Measurements from ENCODE around the gene ARID1A.
"Not testable (repeated sequence)": the region's sequence is repeated elsewhere in the genome, so short reads cannot be mapped to it uniquely, and the experiment has no call there.

The ARID1A gene

DNA sequence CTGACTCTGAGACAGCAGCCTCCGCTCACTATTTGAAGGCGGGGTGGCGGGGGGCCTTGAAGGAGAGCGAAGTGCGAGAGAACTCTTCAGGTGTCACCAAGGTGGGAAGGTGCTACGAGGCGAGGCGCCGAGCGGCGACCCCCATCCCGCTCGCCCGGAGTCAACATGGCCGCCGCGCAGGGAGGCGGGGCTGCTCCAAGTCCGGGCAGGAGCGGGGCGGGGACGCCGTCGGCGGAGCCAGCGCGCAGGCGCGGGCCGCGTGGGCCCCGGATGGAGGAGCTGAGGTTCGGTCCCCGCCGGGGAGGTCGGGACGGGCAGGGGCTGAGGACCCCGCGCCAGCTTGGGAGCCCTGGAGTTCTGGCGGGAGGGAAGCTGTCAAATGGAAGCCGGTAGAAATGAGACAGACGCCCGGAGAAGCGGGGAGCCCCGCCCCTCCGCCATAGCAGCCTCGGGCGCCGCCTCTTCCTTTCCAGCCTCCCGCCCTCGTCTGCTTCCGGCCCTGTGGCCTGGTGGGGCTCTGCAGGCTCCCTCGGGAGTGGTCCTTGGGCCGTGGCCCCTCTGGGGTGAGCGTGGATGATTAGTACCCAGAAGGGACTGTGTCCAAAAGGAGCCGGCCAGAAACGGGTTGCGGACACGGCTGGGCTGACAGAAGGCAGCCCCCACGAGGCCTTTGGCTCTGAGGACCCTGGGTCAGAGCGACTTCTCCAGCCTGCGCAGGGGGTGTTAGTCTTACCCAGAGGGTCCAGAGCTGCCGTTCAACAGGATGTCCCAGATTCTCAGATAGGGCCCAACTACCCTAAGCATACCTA is 92.1 kb downstream of the ARID1A start, which contains the start of gene PIGV:
Gene PIGV, plus strand, starts transcription at position 245 of the 809 bp plus-strand sequence. CDS start 2,866 bp downstream, outside the sequence.
- peak; percentile 93 for DNase-seq (ENCODE audit: low read depth, low spot score)

DNA sequence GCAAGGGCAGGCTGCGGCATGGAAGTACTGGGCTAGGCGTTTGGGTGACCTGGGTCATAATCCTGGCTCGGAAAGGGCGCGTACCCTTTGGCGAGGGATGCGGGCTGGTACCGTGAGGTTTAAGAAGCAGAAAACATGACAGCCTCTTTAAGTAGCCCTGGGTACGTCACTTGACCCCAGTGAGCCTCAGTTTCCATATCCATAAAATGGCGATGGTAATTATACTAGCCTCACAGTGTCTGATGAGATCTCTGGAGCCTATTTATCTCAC is 92.6 kb downstream of the ARID1A start:
- no peak for DNase-seq (ENCODE audit: low read depth, low spot score)

- DNase-seq (ENCODE audit: low read depth, low spot score) = peak; percentile 91
Observed at GRCh38 chr1:26788836-26789611, 93.2 kb downstream of the ARID1A start.

- DNase-seq (ENCODE audit: low read depth, low spot score) = no peak
Observed at GRCh38 chr1:26789612-26789865, 93.7 kb downstream of the ARID1A start.

- DNase-seq (ENCODE audit: low read depth, low spot score) = peak; percentile 32
Observed at GRCh38 chr1:26789931-26790330, 94.1 kb downstream of the ARID1A start.

DNA sequence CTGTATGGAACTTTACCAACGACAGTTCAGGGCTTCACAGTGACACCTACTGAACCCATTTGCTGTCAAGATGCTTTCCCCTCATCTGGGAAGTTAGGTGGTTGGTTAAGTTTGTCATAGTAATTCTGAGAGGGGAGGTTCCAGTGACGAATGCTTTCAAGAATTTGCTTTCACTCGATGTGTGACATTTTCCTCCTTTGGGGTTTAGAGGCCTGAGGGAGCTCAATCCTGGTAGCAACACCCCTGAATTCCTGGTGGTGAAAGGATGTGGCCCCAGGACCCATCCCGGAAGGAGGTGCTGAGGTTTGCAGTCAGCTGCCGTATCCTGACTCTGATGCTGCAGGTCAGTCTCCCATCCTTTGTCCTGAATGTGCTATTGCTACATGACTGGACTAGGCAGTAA is 94.7 kb downstream of the ARID1A start:
- no peak for DNase-seq (ENCODE audit: low read depth, low spot score)

GRCh38 chr1:26791148-26791547 is 95.3 kb downstream of the ARID1A start:
- DNase-seq (ENCODE audit: low read depth, low spot score) = no peak

- DNase-seq (ENCODE audit: low read depth, low spot score) = no peak
Observed at GRCh38 chr1:26791626-26792025, 95.8 kb downstream of the ARID1A start.

DNA sequence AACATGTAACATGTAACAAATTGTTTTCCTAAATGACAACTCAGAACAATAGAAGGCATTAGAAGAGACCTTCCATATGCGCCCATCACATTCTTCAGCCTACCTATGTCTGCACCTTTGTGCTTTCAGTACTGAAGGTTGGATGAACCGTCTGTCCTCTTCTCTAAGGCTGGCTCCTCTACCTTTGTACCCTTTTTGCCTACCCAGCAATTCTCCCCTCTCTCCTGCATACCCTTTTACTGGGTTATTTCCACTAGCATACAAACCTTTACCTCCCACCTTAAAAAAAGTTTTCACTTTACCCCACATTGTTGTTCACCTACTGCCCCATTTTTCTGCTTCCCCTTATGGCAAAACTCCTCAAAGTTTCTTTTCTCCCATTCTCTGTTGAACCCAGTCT is 97.1 kb downstream of the ARID1A start:
- DNase-seq (ENCODE audit: low read depth, low spot score) = no peak

DNA sequence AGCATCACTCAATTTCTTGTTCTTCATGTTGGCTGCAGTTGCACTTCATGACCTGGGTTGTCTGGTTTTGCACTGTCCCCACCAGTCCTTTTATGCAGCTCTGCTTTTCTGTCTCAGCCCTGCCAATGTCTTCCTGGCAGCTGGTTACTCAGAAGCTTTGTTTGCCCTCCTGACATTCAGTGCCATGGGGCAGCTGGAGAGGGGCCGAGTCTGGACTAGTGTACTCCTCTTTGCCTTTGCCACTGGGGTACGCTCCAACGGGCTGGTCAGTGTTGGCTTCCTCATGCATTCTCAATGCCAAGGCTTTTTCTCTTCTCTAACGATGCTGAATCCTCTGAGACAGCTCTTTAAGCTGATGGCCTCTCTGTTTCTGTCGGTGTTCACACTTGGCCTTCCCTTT is 98.6 kb downstream of the ARID1A start:
- no peak for DNase-seq (ENCODE audit: low read depth, low spot score)

- DNase-seq (ENCODE audit: low read depth, low spot score) = no peak
Observed at GRCh38 chr1:26797627-26798026, 101.8 kb downstream of the ARID1A start.

DNA sequence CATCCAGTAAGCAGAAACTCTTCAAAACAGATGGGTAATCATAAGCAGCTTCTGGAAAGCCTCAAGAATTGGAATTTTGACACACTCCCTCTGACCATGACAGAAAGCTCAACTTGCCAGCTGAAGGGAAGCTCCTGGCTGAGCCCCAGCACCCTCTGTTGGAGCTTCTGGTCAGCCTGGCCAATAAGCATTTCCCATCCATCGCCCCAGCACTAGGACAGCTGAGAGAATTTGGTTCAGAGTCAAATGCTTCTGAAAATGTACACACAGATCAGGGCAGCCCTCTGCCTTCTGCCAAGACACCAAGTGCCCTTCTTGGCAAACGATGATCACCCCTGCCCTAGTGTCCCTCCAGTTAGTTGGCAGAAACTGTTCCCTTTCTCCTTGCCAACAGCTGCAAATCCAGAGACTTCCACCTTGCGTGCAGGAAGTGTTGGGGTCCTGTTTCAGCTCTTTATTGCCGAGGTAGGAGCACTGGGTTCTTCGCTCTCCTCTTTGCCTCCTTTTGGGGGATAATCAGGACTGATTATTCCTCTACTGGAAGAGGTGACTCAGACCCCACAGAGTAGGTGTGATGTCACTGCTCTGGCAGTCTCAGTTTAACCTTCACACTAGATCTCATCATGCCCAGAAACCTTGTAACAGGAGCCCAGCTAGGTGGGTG is 103.8 kb downstream of the ARID1A start:
- DNase-seq (ENCODE audit: low read depth, low spot score) = peak; percentile 82

- DNase-seq (ENCODE audit: low read depth, low spot score) = not testable (repeated sequence)
Observed at GRCh38 chr1:26803932-26804331, 108.1 kb downstream of the ARID1A start.

DNA sequence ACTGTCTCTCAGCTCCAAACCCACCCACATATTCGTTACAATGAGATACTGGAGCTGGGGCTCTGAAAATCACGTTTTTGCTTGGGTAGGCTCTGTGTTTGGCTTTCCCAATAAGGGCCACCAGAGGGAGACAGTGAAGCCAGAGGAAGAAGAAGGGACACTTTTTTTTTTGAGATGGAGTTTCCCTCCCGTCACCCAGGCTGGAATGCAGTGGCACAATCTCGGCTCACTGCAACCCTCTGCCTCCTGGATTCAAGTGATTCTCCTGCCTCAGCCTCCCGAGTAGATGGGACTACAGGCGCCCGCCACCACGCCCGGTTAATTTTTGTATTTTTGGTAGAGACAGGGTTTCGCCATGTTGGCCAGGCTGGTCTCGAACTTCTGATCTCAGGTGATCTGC is 114.3 kb downstream of the ARID1A start:
- DNase-seq (ENCODE audit: low read depth, low spot score) = peak; percentile 72

DNA sequence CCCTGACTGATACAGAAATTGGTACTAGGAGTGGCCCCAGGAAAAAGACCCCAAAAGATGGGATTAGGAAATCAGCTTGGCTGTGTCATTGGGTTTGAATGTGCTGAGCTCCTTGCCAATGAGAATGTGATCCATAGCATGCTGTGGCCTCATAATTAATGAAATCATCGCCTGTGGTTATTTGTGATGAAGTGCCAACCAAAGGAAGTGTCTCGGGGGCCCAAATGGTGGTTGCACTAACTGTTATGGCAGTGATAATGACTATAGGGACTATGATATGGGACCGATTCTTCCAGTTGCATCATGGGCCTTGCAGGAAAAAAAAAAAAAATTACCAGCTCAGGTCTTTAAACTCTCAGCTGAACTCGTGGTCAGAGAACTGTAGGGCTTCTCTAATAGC is 115.2 kb downstream of the ARID1A start:
- DNase-seq (ENCODE audit: low read depth, low spot score) = no peak

GRCh38 chr1:26811708-26812107 is 115.9 kb downstream of the ARID1A start:
- DNase-seq (ENCODE audit: low read depth, low spot score) = no peak

- DNase-seq (ENCODE audit: low read depth, low spot score) = no peak
Observed at GRCh38 chr1:26814377-26814776, 118.6 kb downstream of the ARID1A start.

- no peak for DNase-seq (ENCODE audit: low read depth, low spot score)
Observed at GRCh38 chr1:26814893-26815292, 119.1 kb downstream of the ARID1A start.

- DNase-seq (ENCODE audit: low read depth, low spot score) = no peak
Observed at GRCh38 chr1:26820784-26821269, 125.0 kb downstream of the ARID1A start.

GRCh38 chr1:26822737-26823395 is 127.1 kb downstream of the ARID1A start:
- DNase-seq (ENCODE audit: low read depth, low spot score) = no peak

DNA sequence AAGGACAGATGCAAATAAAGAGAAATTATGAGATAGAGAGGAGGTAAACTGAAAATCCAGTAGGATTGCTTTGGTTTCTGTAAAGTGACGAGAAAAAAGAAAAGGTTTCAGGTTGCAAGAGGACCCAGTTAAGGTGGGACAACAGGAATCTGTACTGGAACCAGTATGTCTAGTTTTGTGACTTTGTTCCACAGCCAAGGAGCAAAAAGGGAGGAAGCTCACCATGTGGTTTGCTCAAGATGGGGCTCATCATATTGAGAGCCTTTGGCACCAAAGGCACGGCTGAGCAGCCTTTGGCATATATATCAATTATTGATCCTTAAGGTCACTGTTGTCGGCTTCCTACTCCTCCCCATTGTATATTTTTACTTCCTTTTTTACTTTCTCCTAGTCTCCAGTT is 128.9 kb downstream of the ARID1A start:
- no peak for DNase-seq (ENCODE audit: low read depth, low spot score)
